HG03064 (cell line): ENCODE data around the gene CARD9.
A peak's percentile ranks its signal among the peaks of the same experiment; 100 is the strongest.
"Not testable (repeated sequence)": the region's sequence is repeated elsewhere in the genome, so short reads cannot be mapped to it uniquely, and the experiment has no call there.

Experiments used
- ATAC-seq: cut with Tn5 transposase; IDR thresholded peaks from one replicate; pipeline ENCODE4 v1.9.1; 2021; ENCODE audit warnings: low read depth; ENCODE audit not compliant: unreplicated experiment

Gene CARD9

GRCh38 chr9:136373300-136374182 is at the start of gene CARD9:
TSS of gene CARD9 (minus strand) at chr9:136373669. CDS start at chr9:136372078, 1,591 bp downstream.
- no peak for ATAC-seq

GRCh38 chr9:136422876-136423275 is 49.4 kb upstream of the CARD9 start:
- ATAC-seq = no peak

DNA sequence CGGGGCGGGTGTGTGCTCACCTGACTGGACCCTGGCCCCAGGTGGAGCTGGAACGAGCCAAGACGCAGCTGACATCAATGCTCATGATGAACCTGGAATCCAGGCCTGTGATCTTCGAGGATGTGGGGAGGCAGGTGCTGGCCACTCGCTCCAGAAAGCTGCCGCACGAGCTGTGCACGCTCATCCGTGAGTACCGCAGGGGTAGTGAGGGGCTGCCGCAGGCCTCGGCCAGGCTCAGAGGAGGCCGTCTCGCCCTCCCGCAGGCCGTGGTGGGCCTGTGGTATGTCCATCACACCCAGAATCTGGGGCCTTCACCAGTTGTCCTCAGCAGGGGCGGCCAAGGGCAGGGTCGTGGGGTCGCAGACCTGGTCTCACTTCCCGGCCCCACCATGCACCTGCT is 48.3 kb upstream of the CARD9 start:
- no peak for ATAC-seq

GRCh38 chr9:136419092-136419420 is 45.6 kb upstream of the CARD9 start:
- ATAC-seq = no peak

DNA sequence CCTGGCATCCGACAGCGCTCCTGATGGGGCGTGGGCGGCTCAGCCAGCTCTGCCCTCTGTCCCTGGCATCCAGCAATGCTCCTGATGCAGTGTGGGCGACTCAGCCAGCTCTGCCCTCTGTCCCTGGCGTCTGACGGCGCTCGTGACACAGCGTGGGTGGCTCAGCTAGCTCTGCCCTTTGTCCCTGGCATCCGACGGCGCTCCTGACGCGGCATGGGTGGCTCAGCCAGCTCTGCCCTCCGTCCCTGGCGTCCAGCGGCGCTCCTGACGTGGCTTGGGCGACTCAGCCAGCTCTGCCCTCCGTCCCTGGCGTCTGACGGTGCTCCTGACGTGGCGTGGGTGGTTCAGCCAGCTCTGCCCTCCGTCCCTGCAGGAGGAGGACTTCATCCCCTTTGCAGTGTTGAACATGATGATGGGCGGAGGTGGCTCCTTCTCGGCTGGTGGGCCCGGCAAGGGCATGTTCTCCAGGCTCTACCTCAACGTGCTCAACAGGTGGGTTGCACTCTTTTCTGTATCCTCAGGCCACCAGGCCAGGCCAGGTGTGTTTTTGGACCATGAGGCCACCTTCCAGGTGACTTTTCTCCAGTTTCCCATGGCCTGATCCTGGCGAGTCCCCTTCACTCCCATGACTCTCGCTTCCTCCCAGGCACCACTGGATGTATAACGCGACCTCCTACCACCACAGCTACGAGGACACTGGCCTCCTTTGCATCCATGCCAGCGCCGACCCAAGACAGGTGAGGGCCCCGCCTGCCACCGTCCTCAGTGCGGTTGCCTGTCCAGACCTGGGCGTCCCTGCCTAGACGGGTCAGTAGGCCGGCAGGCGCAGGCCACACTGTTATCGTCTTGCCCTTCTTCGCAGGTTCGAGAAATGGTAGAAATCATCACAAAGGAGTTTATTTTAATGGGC is 45.0 kb upstream of the CARD9 start:
- ATAC-seq = no peak

DNA sequence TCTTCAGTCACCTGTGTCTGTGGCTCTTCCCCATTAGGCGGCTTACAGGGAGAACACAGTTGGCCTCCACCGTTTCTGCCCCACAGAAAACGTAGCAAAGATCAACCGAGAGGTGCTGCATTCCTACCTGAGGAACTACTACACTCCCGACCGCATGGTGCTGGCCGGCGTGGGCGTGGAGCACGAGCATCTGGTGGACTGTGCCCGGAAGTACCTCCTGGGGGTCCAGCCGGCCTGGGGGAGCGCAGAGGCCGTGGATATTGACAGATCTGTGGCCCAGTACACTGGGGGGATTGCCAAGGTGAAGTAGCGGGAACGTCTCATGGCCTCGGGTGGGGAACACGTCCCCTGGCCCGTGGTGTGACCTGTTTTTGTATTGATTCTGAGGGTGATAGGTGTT is 43.4 kb upstream of the CARD9 start:
- no peak for ATAC-seq

DNA sequence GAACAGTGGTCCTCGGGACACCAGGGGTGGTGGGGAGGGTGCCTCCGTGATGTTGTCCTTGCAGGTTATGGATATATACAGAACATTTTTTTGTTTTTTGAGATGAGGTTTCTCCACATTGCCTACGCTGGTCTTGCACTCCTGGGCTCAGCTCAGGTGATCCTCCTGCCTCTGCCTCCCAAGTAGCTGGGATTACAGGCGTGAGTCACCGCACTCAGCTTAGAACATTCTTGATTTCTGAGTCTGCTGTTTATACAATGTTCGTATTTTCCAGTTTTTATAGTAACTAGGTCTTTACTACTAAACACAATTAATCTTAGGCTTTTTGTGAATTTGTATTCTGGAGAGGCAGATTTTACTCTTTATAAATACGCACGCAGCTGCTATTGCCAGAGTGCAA is 43.0 kb upstream of the CARD9 start:
- ATAC-seq = no peak

GRCh38 chr9:136412962-136413361 is 39.5 kb upstream of the CARD9 start:
- no peak for ATAC-seq

DNA sequence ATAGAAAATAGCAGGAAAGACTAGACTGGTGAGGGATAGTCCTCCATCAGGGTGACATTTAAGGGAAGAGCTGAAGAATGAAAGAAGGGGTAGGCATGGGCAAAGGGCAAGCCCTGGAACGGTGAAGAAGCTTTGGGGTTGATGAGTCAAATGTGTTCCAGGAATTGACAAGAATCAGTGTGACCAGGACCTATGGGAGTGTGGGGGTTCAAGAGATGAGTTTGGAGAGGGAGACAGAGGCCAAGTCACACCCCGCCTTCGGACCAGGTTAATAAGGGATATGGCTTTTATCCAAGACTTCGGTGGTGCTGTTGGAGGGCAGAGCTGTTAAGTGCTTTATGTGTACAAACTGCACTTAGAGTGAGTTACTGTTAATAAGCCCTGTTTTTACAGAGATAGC is 37.9 kb upstream of the CARD9 start:
- no peak for ATAC-seq

GRCh38 chr9:136410500-136411287 is 37.2 kb upstream of the CARD9 start, which contains the start of the genes ENTR1 and PMPCA:
TSS of gene ENTR1 (minus strand) at chr9:136410614. CDS start at chr9:136410397, 217 bp downstream.
TSS of gene PMPCA (plus strand) at chr9:136410658. CDS start at chr9:136410669, 11 bp downstream.
- ATAC-seq = peak; percentile 82

GRCh38 chr9:136409557-136410455 is 36.3 kb upstream of the CARD9 start:
- peak; percentile 5 for ATAC-seq

DNA sequence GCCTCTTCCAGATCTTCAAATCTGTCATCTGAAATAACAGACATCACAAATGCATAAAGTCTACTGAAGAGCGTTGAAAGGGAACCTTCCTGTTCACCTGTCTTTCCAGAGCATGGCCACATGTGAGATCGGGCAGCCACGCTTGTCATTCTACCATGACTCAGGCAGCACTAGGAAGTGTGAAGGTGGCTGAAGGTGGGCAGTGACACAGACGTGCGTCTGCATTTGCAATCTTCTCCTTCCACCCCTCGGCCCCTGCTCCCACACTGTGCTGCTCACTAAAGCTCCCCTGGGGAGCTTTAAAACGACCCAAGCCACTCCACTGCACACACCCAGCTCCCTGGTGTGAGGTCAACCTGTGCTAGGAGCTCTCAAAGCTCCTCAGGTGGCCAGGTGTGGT is 34.4 kb upstream of the CARD9 start:
- no peak for ATAC-seq

DNA sequence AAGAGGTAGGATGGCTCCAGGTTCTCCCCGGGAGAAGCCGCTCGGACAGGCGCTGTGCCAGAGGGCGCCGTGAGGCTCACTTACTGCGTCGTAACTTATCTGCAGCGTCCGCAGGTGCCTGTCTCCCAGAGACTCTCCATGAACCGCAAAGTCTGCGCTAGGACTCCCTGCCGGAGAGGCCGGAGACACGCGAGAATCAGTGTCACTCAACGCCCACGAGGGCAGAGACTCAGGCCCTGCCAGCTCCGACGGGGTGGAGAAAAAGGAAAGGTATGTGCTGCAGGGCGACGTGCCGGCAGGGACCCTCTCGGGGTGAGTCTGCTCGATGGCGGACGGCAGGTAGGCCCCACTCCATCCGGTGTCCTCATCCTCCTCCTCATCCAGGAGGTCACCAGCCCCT is 33.6 kb upstream of the CARD9 start:
- ATAC-seq = not testable (repeated sequence)

GRCh38 chr9:136405904-136406303 is 32.4 kb upstream of the CARD9 start:
- ATAC-seq = not testable (repeated sequence)

GRCh38 chr9:136405481-136405880 is 32.0 kb upstream of the CARD9 start:
- no peak for ATAC-seq

- ATAC-seq = no peak
Measured at GRCh38 chr9:136404801-136405136, 31.3 kb upstream of the CARD9 start.

GRCh38 chr9:136403915-136404800 is 30.7 kb upstream of the CARD9 start:
- no peak for ATAC-seq

- no peak for ATAC-seq
Measured at GRCh38 chr9:136403538-136403914, 30.1 kb upstream of the CARD9 start.

DNA sequence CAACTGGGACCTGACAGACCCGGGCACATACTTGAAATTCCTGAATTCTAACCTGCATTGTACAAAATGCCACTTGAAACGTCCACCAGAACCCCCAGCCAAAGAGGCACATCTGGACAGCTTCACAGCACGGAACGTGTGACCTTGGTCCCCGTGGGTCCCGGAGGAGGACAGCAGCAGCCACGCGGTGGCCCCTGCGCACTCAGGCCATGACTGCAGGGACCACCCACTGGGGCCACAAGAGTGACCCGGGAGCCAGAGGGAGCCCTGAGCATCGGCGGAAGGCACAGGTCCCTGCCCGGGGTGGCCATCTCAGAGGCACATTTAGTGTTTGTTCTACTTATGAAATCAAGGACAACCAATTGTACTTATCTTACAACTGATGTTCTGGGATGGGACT is 28.6 kb upstream of the CARD9 start:
- no peak for ATAC-seq
